ENCODE results near the gene CRADD. TPM values are rescaled to one million over a fixed set of nuclear protein-coding genes. Genes with fewer than 3 reads are reported as not detected.
"Not testable (repeated sequence)": the region's sequence is repeated elsewhere in the genome, so short reads cannot be mapped to it uniquely, and the experiment has no call there.

CRADD gene
- polyA plus RNA-seq, 1 donor: 19.3 TPM

DNA sequence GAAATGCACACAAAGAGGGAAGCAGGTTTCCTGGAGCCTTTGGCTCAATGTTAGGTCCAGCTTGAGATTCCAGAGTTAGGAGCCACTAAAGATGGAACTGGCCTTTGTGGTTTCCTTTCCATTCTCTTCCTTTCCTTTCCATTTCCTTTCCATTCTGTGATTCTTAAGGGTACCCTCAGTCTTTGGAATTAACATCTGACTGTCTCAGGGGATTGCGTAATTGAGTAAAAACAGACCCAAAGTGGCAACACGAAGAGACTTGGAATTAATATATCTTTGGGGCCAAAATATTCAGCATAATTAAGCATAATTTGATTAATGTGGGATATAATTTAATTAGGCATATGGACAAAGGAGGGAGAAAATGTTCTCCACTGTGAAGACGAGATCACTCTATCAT lies 205.6 kb downstream of the CRADD start:
- WGBS (ENCODE audit: insufficient coverage, low lambda C conversion rate): no CpG with 5 or more reads among the region's 3 CpGs
- no peaks in the 10 kb centered on the region for H3K36me3 ChIP-seq (ENCODE audit: control insufficient read depth, insufficient read depth, low read length)
- H3K4me1 ChIP-seq (ENCODE audit: control insufficient read depth, insufficient read depth, low read length): peaks cover 5% of the 10 kb centered on the region
- H3K27ac ChIP-seq (ENCODE audit: low read length): no peak overlapping the region
- no peaks in the 10 kb centered on the region for H3K9me3 ChIP-seq (ENCODE audit: control insufficient read depth, low read depth, low read length)
- H3K4me3 ChIP-seq (ENCODE audit: low read length): no peak overlapping the region
- H3K27me3 ChIP-seq (ENCODE audit: control insufficient read depth, insufficient read depth, low read length): no peaks in the 10 kb centered on the region
- no peak for DNase-seq

GRCh38 chr12:93883436-93884154 lies 206.4 kb downstream of the CRADD start:
- no peak overlapping the region for H3K4me3 ChIP-seq (ENCODE audit: low read length)
- H3K27me3 ChIP-seq (ENCODE audit: control insufficient read depth, insufficient read depth, low read length): no peaks in the 10 kb centered on the region
- WGBS (ENCODE audit: insufficient coverage, low lambda C conversion rate): no CpG with 5 or more reads among the region's 2 CpGs
- no peak overlapping the region for H3K27ac ChIP-seq (ENCODE audit: low read length)
- H3K4me1 ChIP-seq (ENCODE audit: control insufficient read depth, insufficient read depth, low read length): peaks cover 5% of the 10 kb centered on the region
- DNase-seq: no peak
- H3K9me3 ChIP-seq (ENCODE audit: control insufficient read depth, low read depth, low read length): no peaks in the 10 kb centered on the region
- no peaks in the 10 kb centered on the region for H3K36me3 ChIP-seq (ENCODE audit: control insufficient read depth, insufficient read depth, low read length)

GRCh38 chr12:93884794-93885460 lies 207.8 kb downstream of the CRADD start:
- Histone ChIP-seq H3K27ac (ENCODE audit: low read length) (no peak overlapping the region), H3K36me3 (ENCODE audit: control insufficient read depth, insufficient read depth, low read length) (no peaks in the 10 kb centered on the region), H3K4me3 (ENCODE audit: low read length) (no peak overlapping the region), H3K27me3 (ENCODE audit: control insufficient read depth, insufficient read depth, low read length) (no peaks in the 10 kb centered on the region), H3K4me1 (ENCODE audit: control insufficient read depth, insufficient read depth, low read length) (peaks cover 5% of the 10 kb centered on the region), H3K9me3 (ENCODE audit: control insufficient read depth, low read depth, low read length) (no peaks in the 10 kb centered on the region)
- no peak for DNase-seq
- no CpG with 5 or more reads among the region's 5 CpGs for WGBS (ENCODE audit: insufficient coverage, low lambda C conversion rate)

DNA sequence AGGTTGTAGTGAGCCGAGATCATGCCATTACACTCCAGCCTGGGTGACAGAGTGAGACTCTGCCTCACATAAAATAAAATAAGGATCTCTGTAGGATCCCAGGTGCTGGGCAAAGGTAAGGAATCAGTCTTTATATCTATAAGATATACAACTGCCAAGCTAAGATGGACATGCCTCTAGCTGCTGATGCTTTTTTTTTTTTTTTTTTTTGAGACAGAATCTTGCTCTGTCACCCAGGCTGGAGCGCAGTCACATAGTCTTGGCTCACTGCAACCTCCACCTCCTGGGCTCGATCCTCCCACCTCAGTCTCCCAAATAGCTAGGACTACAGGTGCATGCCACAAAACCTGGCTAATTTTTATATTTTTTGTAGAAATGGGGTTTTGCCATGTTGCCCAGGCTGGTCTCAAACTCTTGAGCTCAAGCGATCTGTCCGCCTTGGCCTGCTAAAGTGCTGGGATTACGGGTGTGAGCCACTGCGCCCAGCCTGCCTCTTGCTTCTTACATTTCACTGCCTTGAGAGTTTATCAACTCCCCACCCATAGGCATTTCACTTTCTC lies 208.9 kb downstream of the CRADD start:
- H3K27me3 ChIP-seq (ENCODE audit: control insufficient read depth, insufficient read depth, low read length); H3K9me3 ChIP-seq (ENCODE audit: control insufficient read depth, low read depth, low read length); H3K4me1 ChIP-seq (ENCODE audit: control insufficient read depth, insufficient read depth, low read length); H3K27ac ChIP-seq (ENCODE audit: low read length); H3K36me3 ChIP-seq (ENCODE audit: control insufficient read depth, insufficient read depth, low read length); H3K4me3 ChIP-seq (ENCODE audit: low read length): not testable (repeated sequence)
- DNase-seq: peak in 1 of 2 donors; percentile 49
- no CpG with 5 or more reads among the region's 7 CpGs for WGBS (ENCODE audit: insufficient coverage, low lambda C conversion rate)

DNA sequence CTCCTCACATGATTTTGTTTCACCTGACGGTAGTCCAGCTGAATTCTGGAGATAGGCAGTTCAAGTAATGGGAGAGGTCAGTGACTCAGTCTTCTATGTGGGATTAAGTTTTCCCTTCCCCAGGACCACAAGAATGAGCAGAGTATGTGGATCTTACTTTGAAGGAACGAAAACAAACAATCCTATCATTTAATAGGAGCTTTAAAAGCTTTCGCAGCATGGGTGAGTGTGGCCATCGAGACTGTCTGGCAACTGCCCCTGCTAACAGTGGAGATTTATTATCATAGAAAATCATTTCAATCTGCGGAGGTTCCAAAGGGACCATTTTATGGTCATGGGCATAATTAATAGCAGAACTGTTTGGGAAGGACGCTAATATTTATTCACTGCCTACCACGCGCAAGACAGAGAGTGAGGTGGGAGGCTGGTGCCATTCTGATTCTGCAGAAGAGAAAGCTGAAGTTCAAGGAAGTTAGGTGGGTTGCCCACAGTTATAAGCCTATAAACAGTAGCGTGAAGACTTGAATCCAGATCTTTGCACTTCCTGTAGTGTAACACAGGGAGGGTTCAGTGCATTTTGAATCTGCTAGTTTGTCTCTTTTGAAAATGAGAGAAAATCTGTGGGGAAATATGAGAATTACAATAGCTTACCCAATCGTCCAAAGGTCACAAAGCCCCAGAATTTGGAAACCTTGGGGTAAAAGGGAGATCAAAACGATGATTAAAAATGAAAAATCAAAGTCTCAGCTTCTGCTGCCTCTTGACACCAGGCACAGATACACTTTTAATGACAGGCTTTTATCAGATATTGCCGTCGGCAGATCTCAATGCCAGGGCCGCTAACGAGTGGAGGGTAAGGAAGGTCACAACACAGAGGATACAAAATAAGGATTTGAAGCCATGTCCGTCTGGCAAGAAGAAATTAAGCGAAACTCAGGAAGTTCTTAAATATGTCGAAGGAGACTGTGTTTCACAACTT lies 209.6 kb downstream of the CRADD start:
- Histone ChIP-seq H3K9me3 (ENCODE audit: control insufficient read depth, low read depth, low read length) (no peaks in the 10 kb centered on the region), H3K4me3 (ENCODE audit: low read length) (no peak overlapping the region), H3K36me3 (ENCODE audit: control insufficient read depth, insufficient read depth, low read length) (no peaks in the 10 kb centered on the region), H3K27me3 (ENCODE audit: control insufficient read depth, insufficient read depth, low read length) (no peaks in the 10 kb centered on the region), H3K27ac (ENCODE audit: low read length) (no peak overlapping the region), H3K4me1 (ENCODE audit: control insufficient read depth, insufficient read depth, low read length) (peaks cover 5% of the 10 kb centered on the region)
- 100% methylated on average over 2 of the region's 18 CpGs for WGBS (ENCODE audit: insufficient coverage, low lambda C conversion rate)
- peak in 1 of 2 donors; percentile 78 for DNase-seq

- Histone ChIP-seq H3K27me3 (ENCODE audit: control insufficient read depth, insufficient read depth, low read length) (no peaks in the 10 kb centered on the region), H3K27ac (ENCODE audit: low read length) (no peak overlapping the region), H3K4me3 (ENCODE audit: low read length) (no peak overlapping the region), H3K36me3 (ENCODE audit: control insufficient read depth, insufficient read depth, low read length) (no peaks in the 10 kb centered on the region), H3K4me1 (ENCODE audit: control insufficient read depth, insufficient read depth, low read length) (peaks cover 5% of the 10 kb centered on the region), H3K9me3 (ENCODE audit: control insufficient read depth, low read depth, low read length) (no peaks in the 10 kb centered on the region)
- DNase-seq: no peak
- WGBS (ENCODE audit: insufficient coverage, low lambda C conversion rate): no CpG with 5 or more reads among the region's 3 CpGs
Measured at GRCh38 chr12:93888964-93889363, 211.8 kb downstream of the CRADD start.

- H3K27ac ChIP-seq (ENCODE audit: low read length): no peak overlapping the region
- H3K9me3 ChIP-seq (ENCODE audit: control insufficient read depth, low read depth, low read length): no peaks in the 10 kb centered on the region
- no peaks in the 10 kb centered on the region for H3K36me3 ChIP-seq (ENCODE audit: control insufficient read depth, insufficient read depth, low read length)
- WGBS (ENCODE audit: insufficient coverage, low lambda C conversion rate): no CpG with 5 or more reads among the region's 9 CpGs
- no peak for DNase-seq
- H3K27me3 ChIP-seq (ENCODE audit: control insufficient read depth, insufficient read depth, low read length): no peaks in the 10 kb centered on the region
- no peak overlapping the region for H3K4me3 ChIP-seq (ENCODE audit: low read length)
- peaks cover 5% of the 10 kb centered on the region for H3K4me1 ChIP-seq (ENCODE audit: control insufficient read depth, insufficient read depth, low read length)
Measured at GRCh38 chr12:93889516-93890212, 212.5 kb downstream of the CRADD start.

GRCh38 chr12:93892423-93893268 lies 215.5 kb downstream of the CRADD start:
- H3K4me1 ChIP-seq (ENCODE audit: control insufficient read depth, insufficient read depth, low read length): no peaks in the 10 kb centered on the region
- no peak for DNase-seq
- WGBS (ENCODE audit: insufficient coverage, low lambda C conversion rate): no CpG with 5 or more reads among the region's 14 CpGs
- no peaks in the 10 kb centered on the region for H3K9me3 ChIP-seq (ENCODE audit: control insufficient read depth, low read depth, low read length)
- H3K36me3 ChIP-seq (ENCODE audit: control insufficient read depth, insufficient read depth, low read length): no peaks in the 10 kb centered on the region
- no peak overlapping the region for H3K4me3 ChIP-seq (ENCODE audit: low read length)
- H3K27me3 ChIP-seq (ENCODE audit: control insufficient read depth, insufficient read depth, low read length): no peaks in the 10 kb centered on the region
- peak overlapping the region; percentile 17 for H3K27ac ChIP-seq (ENCODE audit: low read length)

DNA sequence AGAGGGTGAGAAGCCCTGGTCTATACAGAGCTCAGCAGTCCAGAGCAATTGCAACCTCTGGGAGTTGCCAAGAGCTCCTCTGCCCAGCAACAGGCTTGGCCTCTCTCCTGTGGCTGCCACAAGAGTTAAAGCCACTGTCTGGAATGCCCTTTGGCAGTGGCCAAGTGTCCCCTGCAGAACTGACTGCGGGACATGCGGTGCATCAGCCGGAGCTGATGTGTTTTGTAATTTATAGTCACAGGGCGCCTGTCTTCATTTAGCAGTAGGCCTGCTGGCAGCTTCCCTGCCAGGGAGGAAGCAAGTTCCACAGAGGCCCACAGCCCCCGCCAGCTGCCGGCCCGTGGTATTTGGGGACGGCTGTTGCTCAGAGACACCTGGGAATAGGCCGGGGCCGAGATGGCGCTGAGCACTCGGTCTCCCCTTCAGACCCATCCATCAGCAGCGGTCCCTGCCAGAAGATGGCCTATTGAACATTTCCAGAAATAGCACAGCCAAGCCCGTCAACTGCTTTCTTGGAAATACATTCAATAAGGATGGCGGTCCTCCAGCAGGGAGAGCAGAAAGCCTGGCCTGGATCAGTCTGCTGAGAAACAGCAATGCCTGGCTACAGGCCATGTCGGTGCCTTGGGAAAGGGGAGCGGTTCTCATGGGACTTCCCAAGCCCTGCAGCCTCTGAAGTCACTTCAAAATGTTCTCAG lies 217.4 kb downstream of the CRADD start:
- peak; percentile 50 to 69 for DNase-seq
- Histone ChIP-seq H3K27ac (ENCODE audit: low read length) (peak overlapping the region; percentile 40), H3K4me1 (ENCODE audit: control insufficient read depth, insufficient read depth, low read length) (peaks cover 14% of the 10 kb centered on the region), H3K27me3 (ENCODE audit: control insufficient read depth, insufficient read depth, low read length) (no peaks in the 10 kb centered on the region), H3K36me3 (ENCODE audit: control insufficient read depth, insufficient read depth, low read length) (no peaks in the 10 kb centered on the region), H3K9me3 (ENCODE audit: control insufficient read depth, low read depth, low read length) (no peaks in the 10 kb centered on the region), H3K4me3 (ENCODE audit: low read length) (no peak overlapping the region)
- WGBS (ENCODE audit: insufficient coverage, low lambda C conversion rate): no CpG with 5 or more reads among the region's 17 CpGs
